C4-2B (cell line): ENCODE data around the gene SEMA5B.

Source experiments
- H3K27ac ChIP-seq: fragments of 450-650 bp; 2 replicates; pipeline ENCODE4 v1.5.1; 2017
- CTCF ChIP-seq: fragments of 450-650 bp; conservative IDR thresholded peaks from 2 replicates; pipeline ENCODE4 v1.5.1; 2017; ENCODE audit warnings: mild to moderate bottlenecking
- ZFX ChIP-seq: fragments of 450-650 bp; IDR thresholded peaks from 2 replicates; pipeline ENCODE4 v1.6.1; 2017

The SEMA5B gene

DNA sequence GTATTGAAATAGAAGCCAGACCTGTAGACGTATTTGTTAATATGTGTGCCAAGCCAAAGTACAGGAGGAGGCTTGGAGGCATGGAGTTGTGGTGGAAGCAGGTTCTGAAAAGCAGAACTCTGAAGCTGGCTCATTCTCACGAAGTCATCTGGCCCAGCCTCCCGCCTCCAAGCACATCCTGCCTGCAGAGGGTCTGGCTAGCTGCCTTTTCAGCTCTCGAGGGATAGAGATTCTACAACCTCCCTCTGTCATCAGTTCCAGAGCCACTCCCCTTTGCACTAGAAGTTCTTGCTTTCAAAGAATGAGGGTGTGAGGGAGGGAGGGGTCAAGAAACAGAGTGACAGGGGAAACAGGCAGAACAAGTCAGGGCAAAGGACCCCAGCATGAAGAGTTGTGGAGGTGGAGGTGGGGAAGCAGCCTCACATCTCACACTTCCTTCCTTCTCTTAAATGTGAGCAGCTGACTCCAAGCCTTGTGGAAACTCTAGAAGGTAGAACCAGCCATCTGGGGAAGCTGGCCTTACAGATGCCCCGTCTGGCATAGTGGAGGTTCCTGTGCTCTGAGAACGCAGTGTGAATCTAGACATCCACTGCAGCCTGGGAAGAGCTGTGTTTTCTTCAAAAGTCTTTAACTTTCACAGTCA lies 137.4 kb downstream of the SEMA5B start:
- TF ChIP-seq ZFX (no peak), CTCF (no peak)
- no peak overlapping the region for H3K27ac ChIP-seq

DNA sequence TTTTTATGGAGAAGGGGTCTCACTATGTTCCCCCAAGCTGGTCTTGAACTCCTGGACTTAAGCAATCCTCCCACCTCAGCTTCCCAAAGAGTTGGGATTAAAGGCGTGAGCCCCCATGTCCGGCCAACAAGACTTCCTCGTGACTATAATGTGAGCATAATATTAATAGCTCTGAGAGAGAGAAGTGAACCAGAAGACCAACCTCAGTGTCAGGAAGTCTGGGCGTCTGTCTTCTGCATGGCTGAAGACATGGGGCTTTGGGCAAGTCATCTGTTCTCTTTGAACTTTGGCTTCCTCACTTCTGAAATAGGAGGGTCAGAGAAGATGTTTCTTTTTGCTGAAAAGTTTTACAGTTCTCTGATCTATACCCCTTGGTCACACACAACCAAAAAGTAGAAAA lies 140.6 kb downstream of the SEMA5B start:
- H3K27ac ChIP-seq = no peak overlapping the region
- TF ChIP-seq ZFX (no peak), CTCF (no peak)

DNA sequence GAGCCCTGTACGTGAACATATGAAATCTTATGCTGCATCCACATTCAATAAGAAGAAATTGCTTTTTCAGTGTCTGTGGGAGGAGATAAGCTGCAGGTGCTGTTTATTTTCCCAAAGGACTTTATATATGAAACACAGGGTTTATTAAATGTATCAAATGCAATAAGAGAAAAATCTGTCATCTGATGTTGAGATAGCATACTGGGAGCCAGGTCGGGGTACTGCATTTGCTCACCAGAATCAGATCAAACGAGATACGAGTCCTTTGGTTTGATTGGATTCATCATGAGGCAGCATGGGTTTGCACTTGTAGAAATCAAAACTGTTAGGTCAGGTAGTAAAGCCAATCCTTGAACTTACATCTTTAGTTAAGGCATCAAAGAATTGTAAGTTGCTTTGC lies 141.3 kb downstream of the SEMA5B start:
- TF ChIP-seq ZFX (no peak), CTCF (no peak)
- H3K27ac ChIP-seq = no peak overlapping the region

- no peak overlapping the region for H3K27ac ChIP-seq
- no peak for TF ChIP-seq CTCF
- no peak for TF ChIP-seq ZFX
Observed at GRCh38 chr3:122882361-122882947, 145.1 kb downstream of the SEMA5B start.

GRCh38 chr3:122880624-122881023 lies 146.9 kb downstream of the SEMA5B start:
- H3K27ac ChIP-seq = no peak overlapping the region
- TF ChIP-seq ZFX (no peak), CTCF (no peak)

DNA sequence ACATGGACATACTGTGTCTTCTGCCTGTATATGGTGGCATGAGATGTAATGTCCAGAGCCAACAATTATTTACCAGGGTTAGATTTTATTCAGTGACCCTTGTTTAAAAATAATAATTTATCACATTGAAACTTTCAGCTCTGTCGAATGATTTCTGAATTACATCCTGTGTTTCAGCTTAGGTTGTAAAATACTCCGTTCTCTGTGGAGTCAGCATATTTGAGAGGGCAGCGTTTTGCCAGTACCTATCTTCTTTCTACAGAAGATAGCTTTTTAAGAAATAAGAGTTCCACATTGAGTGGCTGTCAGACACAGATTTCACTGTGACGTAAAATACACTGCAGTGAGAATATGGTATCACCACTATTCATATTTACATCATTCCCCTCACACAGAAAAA lies 147.4 kb downstream of the SEMA5B start:
- TF ChIP-seq ZFX = no peak
- TF ChIP-seq CTCF = no peak
- no peak overlapping the region for H3K27ac ChIP-seq

DNA sequence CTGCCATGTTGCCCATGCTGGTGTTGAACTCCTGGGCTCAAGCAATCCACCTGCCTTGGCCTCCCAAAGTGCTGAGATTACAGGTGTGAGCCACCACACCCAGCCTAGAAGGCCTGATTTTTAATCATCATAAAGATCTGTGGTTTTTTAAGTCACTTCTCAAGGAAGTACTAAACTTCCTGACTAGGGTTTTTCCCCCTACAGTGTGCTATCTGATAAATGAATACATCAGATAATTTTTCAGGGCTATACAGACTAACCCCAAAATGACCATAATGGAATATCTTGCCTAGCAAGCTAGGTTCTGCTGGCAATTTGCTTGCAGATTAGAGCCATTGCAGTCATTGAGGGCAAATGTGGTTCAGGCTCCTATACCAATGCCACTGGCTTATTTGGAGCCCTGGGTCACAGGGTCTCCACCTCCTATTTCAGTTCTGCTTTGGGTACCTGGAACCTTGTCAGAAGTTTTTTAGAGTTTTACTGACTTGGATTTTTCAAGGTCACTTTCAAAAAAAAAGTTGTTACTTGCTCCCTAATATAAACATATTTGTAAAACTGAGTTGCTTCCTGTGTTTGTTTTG lies 151.9 kb downstream of the SEMA5B start:
- TF ChIP-seq ZFX = no peak
- TF ChIP-seq CTCF = no peak
- H3K27ac ChIP-seq = no peak overlapping the region
